ENCODE results near the gene VWA5B1.

Gene VWA5B1, protein sequence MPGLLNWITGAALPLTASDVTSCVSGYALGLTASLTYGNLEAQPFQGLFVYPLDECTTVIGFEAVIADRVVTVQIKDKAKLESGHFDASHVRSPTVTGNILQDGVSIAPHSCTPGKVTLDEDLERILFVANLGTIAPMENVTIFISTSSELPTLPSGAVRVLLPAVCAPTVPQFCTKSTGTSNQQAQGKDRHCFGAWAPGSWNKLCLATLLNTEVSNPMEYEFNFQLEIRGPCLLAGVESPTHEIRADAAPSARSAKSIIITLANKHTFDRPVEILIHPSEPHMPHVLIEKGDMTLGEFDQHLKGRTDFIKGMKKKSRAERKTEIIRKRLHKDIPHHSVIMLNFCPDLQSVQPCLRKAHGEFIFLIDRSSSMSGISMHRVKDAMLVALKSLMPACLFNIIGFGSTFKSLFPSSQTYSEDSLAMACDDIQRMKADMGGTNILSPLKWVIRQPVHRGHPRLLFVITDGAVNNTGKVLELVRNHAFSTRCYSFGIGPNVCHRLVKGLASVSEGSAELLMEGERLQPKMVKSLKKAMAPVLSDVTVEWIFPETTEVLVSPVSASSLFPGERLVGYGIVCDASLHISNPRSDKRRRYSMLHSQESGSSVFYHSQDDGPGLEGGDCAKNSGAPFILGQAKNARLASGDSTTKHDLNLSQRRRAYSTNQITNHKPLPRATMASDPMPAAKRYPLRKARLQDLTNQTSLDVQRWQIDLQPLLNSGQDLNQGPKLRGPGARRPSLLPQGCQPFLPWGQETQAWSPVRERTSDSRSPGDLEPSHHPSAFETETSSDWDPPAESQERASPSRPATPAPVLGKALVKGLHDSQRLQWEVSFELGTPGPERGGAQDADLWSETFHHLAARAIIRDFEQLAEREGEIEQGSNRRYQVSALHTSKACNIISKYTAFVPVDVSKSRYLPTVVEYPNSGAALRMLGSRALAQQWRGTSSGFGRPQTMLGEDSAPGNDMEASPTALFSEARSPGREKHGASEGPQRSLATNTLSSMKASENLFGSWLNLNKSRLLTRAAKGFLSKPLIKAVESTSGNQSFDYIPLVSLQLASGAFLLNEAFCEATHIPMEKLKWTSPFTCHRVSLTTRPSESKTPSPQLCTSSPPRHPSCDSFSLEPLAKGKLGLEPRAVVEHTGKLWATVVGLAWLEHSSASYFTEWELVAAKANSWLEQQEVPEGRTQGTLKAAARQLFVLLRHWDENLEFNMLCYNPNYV
- long read RNA-seq = 0 reads

DNA sequence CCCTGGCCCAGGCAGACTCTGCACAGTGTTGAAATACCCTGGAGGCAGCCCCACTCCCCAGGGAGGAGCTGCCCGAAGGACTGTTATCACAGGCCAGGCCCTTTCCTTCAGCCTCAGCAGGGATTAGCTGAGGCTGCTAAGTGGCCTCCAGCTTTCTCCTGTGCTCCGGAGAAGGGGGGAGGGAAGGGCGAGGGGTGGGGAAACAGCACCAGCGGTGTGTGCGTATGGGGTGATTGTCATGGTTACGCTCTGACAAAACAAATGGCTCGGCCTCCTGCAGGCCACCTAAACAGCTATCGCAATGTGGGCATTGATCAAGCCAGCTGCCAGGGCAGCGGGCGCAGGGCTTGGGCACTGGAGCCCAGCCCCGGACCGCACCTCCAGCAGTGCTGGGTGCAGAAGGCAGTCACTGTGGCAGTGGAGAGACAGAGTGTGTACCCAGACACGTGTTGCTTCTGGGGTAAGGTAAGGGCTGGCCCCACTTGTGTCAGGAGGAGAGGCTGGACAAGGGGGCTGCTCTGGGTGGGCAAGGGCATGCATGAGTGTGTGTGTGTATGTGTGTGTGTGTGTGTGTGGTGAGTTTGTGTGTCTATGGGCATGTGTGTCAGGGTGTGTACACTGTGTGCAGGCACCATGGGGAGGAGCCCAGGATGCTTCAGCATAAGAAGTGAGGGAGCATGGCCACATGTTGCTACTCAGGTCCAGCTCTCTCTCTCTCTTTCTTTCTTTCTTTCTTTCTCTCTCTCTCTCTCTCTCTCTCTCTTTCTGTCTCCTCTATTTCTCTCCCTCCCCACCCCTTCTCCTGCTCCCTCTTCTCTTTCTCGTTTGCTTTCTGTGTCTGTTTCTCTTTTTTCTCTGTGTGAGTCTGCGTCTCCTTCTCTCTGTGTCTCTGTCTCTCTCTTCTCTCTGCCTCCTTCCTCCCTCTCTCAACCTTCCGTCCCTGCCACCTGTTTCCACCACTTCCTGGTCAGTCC lies at the start of gene VWA5B1:
Gene VWA5B1, plus strand, starts transcription at position 252 of the 974 bp plus-strand sequence. CDS start 19,727 bp downstream, outside the sequence.
- DNase-seq (ENCODE audit: low read depth in 1 of 2, low spot score in 1 of 2) = no peak
- no peak within 1 kb of the TSS for H3K27ac ChIP-seq (replicated peaks)
- no peak within 1 kb of the TSS for H3K4me3 ChIP-seq (replicated peaks; ENCODE audit: insufficient read depth, low read length)
- TF ChIP-seq SPI1 (IDR thresholded peaks at IDR 0.05; ENCODE audit: borderline replicate concordance, low read depth) (no peak), GABPA (IDR thresholded peaks at IDR 0.05; ENCODE audit: low read depth) (no peak), POLR2AphosphoS5 (IDR thresholded peaks at IDR 0.05; ENCODE audit: low read depth) (no peak)
- TF ChIP-seq, protein P1, sequence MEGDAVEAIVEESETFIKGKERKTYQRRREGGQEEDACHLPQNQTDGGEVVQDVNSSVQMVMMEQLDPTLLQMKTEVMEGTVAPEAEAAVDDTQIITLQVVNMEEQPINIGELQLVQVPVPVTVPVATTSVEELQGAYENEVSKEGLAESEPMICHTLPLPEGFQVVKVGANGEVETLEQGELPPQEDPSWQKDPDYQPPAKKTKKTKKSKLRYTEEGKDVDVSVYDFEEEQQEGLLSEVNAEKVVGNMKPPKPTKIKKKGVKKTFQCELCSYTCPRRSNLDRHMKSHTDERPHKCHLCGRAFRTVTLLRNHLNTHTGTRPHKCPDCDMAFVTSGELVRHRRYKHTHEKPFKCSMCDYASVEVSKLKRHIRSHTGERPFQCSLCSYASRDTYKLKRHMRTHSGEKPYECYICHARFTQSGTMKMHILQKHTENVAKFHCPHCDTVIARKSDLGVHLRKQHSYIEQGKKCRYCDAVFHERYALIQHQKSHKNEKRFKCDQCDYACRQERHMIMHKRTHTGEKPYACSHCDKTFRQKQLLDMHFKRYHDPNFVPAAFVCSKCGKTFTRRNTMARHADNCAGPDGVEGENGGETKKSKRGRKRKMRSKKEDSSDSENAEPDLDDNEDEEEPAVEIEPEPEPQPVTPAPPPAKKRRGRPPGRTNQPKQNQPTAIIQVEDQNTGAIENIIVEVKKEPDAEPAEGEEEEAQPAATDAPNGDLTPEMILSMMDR (IDR thresholded peaks at IDR 0.05; ENCODE audit: insufficient read depth, low read length) = no peak
- TF ChIP-seq, protein P2, sequence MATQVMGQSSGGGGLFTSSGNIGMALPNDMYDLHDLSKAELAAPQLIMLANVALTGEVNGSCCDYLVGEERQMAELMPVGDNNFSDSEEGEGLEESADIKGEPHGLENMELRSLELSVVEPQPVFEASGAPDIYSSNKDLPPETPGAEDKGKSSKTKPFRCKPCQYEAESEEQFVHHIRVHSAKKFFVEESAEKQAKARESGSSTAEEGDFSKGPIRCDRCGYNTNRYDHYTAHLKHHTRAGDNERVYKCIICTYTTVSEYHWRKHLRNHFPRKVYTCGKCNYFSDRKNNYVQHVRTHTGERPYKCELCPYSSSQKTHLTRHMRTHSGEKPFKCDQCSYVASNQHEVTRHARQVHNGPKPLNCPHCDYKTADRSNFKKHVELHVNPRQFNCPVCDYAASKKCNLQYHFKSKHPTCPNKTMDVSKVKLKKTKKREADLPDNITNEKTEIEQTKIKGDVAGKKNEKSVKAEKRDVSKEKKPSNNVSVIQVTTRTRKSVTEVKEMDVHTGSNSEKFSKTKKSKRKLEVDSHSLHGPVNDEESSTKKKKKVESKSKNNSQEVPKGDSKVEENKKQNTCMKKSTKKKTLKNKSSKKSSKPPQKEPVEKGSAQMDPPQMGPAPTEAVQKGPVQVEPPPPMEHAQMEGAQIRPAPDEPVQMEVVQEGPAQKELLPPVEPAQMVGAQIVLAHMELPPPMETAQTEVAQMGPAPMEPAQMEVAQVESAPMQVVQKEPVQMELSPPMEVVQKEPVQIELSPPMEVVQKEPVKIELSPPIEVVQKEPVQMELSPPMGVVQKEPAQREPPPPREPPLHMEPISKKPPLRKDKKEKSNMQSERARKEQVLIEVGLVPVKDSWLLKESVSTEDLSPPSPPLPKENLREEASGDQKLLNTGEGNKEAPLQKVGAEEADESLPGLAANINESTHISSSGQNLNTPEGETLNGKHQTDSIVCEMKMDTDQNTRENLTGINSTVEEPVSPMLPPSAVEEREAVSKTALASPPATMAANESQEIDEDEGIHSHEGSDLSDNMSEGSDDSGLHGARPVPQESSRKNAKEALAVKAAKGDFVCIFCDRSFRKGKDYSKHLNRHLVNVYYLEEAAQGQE (IDR thresholded peaks at IDR 0.05; ENCODE audit: insufficient replicate concordance, low read depth) = no peak
- H3K27me3 ChIP-seq (ENCODE audit: insufficient read depth, poor library complexity, severe bottlenecking) = peaks cover 30% of the 10 kb centered on the region

DNA sequence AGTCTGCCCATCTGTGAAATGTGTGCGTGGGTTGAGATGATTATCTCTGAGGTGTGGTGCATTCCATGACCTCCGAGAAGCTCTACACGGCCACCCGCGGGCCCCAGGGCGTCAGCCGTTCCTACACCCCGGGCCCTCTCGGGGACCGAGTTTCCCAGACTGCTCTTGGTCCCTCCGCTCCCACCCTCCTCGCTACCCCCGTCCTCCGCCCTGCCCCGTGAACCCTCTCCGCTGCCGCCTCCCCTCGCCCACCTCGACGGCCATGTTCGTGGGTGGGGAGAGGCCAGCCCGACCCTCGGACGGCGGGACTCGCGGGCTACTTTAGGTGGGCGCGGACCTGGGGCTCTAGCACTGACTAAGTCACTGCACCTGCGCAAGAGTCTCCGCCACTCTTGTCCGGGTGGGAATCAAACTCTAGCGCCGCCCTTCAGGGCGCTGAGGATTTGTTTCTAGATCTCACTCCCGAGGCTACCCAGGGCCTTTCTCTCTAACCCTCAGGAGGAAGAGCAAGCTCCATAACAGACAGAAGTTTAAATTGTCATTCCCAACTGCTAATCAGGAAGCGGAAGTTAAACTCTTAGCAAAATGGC lies 47.7 kb upstream of the VWA5B1 start:
- H3K4me3 ChIP-seq (replicated peaks; ENCODE audit: insufficient read depth, low read length) = no peak overlapping the region
- peaks cover 2% of the 10 kb centered on the region for H3K27me3 ChIP-seq (ENCODE audit: insufficient read depth, poor library complexity, severe bottlenecking)
- TF ChIP-seq POLR2AphosphoS5 (IDR thresholded peaks at IDR 0.05; ENCODE audit: low read depth) = no peak
- TF ChIP-seq, protein P2 (IDR thresholded peaks at IDR 0.05; ENCODE audit: insufficient replicate concordance, low read depth) = no peak
- no peak for TF ChIP-seq GABPA (IDR thresholded peaks at IDR 0.05; ENCODE audit: low read depth)
- TF ChIP-seq SPI1 (IDR thresholded peaks at IDR 0.05; ENCODE audit: borderline replicate concordance, low read depth) = no peak
- TF ChIP-seq, protein P1 (IDR thresholded peaks at IDR 0.05; ENCODE audit: insufficient read depth, low read length) = no peak
- no peak for DNase-seq (ENCODE audit: low read depth in 1 of 2, low spot score in 1 of 2)
- H3K27ac ChIP-seq (replicated peaks) = no peak overlapping the region

Data from HL-60 (cell line).